ENCODE data around the gene B3GNT7. TPM values are rescaled to one million over a fixed set of nuclear protein-coding genes. Genes with fewer than 3 reads are reported as not detected.

The B3GNT7 gene
- total RNA-seq, 1 experiment from 2014 or later: 6.1 TPM

- Histone ChIP-seq H4K20me1 (ENCODE audit: insufficient read depth) (no peaks in the 10 kb centered on the region), H3K36me3 (ENCODE audit: control insufficient read depth in 1 of 2, insufficient read depth in 2 of 2, low read length in 2 of 2) (no peaks in the 10 kb centered on the region), H3K9me2 (ENCODE audit: insufficient read depth) (no peaks in the 10 kb centered on the region), H3K4me1 (ENCODE audit: control insufficient read depth in 1 of 2, insufficient read depth in 2 of 2, low read length in 2 of 2) (peaks cover 0 to 13% of the 10 kb centered on the region in 2 experiments; a peak in 1 of 4 replicates), H3K79me2 (ENCODE audit: insufficient read depth, low read length) (no peaks in the 10 kb centered on the region), H2AFZ (ENCODE audit: low read depth, low read length, poor library complexity, severe bottlenecking) (no peak overlapping the region), H3K4me3 (replicated peaks in 1 of 2; ENCODE audit: low read depth in 1 of 2, low read length in 2 of 2) (no peak overlapping the region), H3K4me2 (ENCODE audit: low read length) (no peak overlapping the region), H3K27me3 (ENCODE audit: insufficient read depth, low read length) (no peaks in the 10 kb centered on the region), H3K9ac (ENCODE audit: low read length) (no peak overlapping the region), H3K27ac (ENCODE audit: low read depth, low read length) (no peak overlapping the region), H3K9me3 (ENCODE audit: control insufficient read depth in 1 of 2, insufficient read depth in 1 of 2, low read depth in 1 of 2, low read length in 2 of 2) (peaks cover 6 to 14% of the 10 kb centered on the region in 2 experiments; a peak in 2 of 4 replicates)
- POLR2A ChIA-PET: interaction anchor here (0.7 kb wide), 1 partner anchor 351 kb away, joined by 6 read pairs; no protein-coding TSS in a partner anchor
- intact Hi-C loops (cut with micrococcal nuclease): loop anchor here (5.0 kb wide), 1 partner anchor 182 kb away; no protein-coding TSS in a partner anchor
- DNase-seq (ENCODE audit: low read depth, low spot score) (no peak), ATAC-seq (no peak)
- CTCF ChIA-PET: no interaction called here
- TF ChIP-seq SP1 (IDR thresholded peaks at IDR 0.05; ENCODE audit: low read depth): no peak
- TF ChIP-seq EZH2phosphoT487 (IDR thresholded peaks at IDR 0.05; ENCODE audit: borderline replicate concordance): no peak
- TF ChIP-seq ELF1 (IDR thresholded peaks at IDR 0.05; ENCODE audit: borderline replicate concordance, low read depth): no peak
- no peak for TF ChIP-seq ZBTB33 (IDR thresholded peaks at IDR 0.05; ENCODE audit: extremely low read depth, insufficient replicate concordance, low read length)
- TF ChIP-seq FOSL1 (IDR thresholded peaks at IDR 0.05; ENCODE audit: low read depth): no peak
- no peak for TF ChIP-seq ATF3 (IDR thresholded peaks at IDR 0.05)
- TF ChIP-seq RAD21 (IDR thresholded peaks at IDR 0.05; ENCODE audit: low read depth): no peak
- no peak for TF ChIP-seq TCF7L2 (IDR thresholded peaks at IDR 0.05; ENCODE audit: borderline replicate concordance, extremely low read depth, insufficient read depth, insufficient read length)
- TF ChIP-seq ZNF274 (IDR thresholded peaks at IDR 0.05; ENCODE audit: low read depth, low read length): no peak
- no TSS peak for BruUV-seq (replicated peaks)
- RAD21 ChIA-PET (ENCODE audit: low non-redundant PET in 1 of 2, low total read pairs in 2 of 2, uncharacterized antibody in 2 of 2, unreplicated experiment in 2 of 2): no interaction called here
Measured at GRCh38 chr2:231409776-231410175, 14.3 kb downstream of the B3GNT7 start.
